Activated T-helper 1 cell treated with anti-CD3 and anti-CD28 coated beads, Interleukin-2, amount 50 U/mL, for 16 hours (primary cell): ENCODE data around the gene GUCY1A2.
"Not testable (repeated sequence)": the region's sequence is repeated elsewhere in the genome, so short reads cannot be mapped to it uniquely, and the experiment has no call there.

Experiments used
- DNase-seq, 2 donors: peaks; one replicate each; pipeline ENCODE4 v3.0.0-alpha.2; 2020; ENCODE audit warnings: low read depth in 1 of 2, low spot score in 1 of 2

The GUCY1A2 gene, protein sequence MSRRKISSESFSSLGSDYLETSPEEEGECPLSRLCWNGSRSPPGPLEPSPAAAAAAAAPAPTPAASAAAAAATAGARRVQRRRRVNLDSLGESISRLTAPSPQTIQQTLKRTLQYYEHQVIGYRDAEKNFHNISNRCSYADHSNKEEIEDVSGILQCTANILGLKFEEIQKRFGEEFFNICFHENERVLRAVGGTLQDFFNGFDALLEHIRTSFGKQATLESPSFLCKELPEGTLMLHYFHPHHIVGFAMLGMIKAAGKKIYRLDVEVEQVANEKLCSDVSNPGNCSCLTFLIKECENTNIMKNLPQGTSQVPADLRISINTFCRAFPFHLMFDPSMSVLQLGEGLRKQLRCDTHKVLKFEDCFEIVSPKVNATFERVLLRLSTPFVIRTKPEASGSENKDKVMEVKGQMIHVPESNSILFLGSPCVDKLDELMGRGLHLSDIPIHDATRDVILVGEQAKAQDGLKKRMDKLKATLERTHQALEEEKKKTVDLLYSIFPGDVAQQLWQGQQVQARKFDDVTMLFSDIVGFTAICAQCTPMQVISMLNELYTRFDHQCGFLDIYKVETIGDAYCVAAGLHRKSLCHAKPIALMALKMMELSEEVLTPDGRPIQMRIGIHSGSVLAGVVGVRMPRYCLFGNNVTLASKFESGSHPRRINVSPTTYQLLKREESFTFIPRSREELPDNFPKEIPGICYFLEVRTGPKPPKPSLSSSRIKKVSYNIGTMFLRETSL

GRCh38 chr11:107018219-107018901 is at the start of gene GUCY1A2:
Gene GUCY1A2 (minus strand): TSS chr11:107018476. CDS start chr11:107018055, 421 bp downstream.
- DNase-seq, result no peak

- no peak for DNase-seq
These were observed 36.1 kb upstream of the GUCY1A2 start for GRCh38 chr11:107054391-107054790.

DNA sequence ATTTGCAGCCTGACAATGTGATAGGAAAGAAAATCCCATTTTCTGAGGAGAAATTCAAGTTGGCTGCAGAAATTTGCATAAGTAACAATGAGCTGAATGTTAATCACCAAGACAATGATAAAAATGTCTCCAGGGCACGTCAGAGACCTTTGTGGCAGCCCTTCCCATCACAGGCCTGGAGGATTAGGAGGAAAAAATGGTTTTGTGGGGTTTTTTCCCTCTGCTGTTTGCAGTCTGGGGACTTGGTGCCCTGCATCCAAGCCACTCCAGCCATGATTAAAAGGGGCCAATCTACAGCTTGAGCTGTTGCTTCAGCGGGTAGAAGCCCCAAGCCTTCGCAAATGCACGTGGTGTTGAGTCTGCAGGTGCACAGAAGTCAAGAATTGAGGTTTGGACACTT is 33.1 kb upstream of the GUCY1A2 start:
- DNase-seq, result not testable (repeated sequence)

- not testable (repeated sequence) for DNase-seq
These were observed 32.6 kb upstream of the GUCY1A2 start for GRCh38 chr11:107050899-107051298.

DNA sequence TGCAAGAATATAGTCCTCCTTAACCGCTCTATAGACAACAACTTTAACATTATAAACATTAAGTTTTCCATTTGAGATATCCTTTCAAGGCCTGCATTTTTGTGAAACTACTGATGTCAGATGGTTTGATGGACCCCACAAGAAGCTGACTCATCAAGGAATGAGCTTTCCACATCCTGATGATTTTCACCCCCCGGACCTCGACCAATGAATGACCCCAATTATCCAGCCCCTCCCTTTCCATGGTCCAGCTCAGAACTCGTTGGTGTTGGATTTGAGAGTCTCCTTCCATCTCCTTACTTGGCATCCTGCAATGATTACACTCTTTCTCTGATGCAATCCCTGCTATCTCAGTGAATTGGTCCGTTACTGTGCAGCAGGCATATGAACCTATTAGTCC is 31.8 kb upstream of the GUCY1A2 start:
- no peak for DNase-seq

DNA sequence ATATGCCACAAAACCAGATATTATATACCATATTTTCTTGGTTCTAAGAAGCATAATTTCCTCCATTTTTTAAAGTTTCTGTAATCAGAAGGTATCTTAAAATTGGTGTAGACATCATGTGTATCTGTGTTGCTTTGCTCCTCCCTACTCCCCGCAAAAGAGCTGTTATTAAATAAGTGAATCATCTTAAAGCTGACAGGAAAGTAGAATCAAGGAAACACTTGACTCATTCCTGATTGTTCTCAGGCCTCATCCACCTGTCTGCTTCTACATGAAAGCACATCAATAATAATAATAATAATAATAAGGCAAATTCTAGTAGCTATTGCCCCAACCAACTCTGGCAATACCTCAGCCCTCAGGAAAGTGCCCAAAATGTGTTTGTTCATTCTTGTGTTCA is 26.2 kb upstream of the GUCY1A2 start:
- DNase-seq, result no peak

- no peak for DNase-seq
These were observed 25.1 kb upstream of the GUCY1A2 start for GRCh38 chr11:107043242-107044006.

DNA sequence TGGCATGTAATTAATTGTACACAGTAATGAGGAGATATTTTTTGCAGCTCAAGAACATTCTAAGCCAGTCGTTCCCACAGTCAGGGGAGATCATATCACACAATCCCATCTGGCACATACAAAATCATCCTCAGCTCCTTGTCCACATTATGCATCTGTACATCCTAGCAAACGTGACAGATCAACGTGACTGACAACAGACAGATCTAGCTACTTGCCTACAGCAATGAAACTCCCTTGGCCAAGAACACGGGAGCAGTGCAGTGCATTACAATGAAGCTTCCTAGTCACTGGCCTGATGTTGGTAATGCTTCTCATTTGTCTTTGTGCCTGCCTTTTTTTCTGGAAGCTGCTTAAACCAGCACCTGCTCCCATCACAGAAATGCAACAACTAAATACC is 24.5 kb upstream of the GUCY1A2 start:
- DNase-seq, result no peak

- no peak for DNase-seq
These were observed 22.8 kb upstream of the GUCY1A2 start for GRCh38 chr11:107041088-107041444.

- DNase-seq, result no peak
These were observed 22.3 kb upstream of the GUCY1A2 start for GRCh38 chr11:107040433-107041087.

GRCh38 chr11:107025673-107026072 is 7.4 kb upstream of the GUCY1A2 start:
- DNase-seq, result no peak

- DNase-seq, result no peak
These were observed 2.3 kb upstream of the GUCY1A2 start for GRCh38 chr11:107020594-107020993.

DNA sequence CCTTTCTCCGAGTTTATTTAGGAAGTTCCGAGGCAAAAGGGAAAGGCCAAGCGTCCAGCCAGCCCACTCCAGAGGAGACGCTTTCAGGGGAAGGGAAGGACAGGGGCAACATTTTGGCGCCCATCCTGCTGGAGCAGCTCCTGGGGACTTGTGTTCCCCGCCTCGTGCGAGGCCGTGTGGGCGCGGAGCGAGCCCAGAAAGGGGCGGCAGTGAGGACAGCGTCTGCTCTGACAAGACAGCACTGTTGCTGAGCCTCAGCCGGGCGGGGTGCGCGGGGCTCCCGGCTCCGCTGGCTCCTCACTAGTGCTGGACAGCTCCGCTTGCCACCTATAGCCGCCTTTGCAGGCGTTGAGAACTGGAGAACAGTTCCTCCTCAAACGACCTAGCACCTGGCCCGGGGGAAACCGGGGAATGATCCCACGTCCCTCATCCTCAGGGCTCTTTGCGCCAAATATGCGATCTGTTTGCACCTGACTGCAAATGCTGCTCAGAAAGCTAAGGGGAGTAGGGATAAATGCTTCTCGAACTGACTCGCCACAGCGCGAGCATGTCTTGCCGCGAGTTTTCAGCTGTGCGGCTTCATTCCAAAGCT is 722 bp upstream of the GUCY1A2 start:
- no peak for DNase-seq

GRCh38 chr11:107017433-107018218 is 650 bp downstream of the GUCY1A2 start:
- no peak for DNase-seq

DNA sequence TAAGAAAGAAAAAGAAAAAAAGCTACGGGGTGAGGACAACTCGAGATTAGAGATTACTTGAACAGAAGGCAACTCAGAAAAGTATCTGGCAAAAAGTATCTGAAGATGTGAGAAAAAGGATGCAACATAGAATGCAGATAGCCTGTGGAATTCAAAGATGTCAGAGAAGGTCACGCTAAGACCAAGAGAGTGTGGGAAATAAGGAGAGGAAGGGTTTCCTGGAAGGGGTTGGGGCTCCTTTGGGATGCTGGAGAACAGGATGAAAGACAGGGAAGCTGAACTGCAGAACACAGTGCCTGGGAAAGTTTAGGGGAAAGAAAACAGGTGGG is 1.2 kb downstream of the GUCY1A2 start:
- DNase-seq, result no peak

DNA sequence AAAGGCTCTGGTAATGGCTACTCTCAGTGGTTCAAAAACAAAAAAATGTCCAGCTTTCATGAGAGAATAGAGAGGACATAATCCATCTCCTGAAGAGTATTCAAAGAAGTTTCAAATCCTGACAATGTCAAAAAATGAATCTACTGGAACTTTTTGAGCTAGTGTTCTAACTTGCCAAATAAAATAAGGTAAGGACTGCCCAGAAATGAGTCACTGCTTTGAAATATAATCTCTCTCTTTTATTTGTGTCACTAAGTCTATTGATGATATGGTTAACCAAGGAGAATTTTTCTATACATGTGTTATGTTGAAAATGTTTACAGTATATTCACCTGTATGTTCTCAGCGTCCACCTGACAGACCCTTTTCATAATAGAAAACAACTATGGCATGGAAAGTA is 3.4 kb downstream of the GUCY1A2 start:
- DNase-seq, result no peak

- DNase-seq, result no peak
These were observed 6.3 kb downstream of the GUCY1A2 start for GRCh38 chr11:107011977-107012376.

DNA sequence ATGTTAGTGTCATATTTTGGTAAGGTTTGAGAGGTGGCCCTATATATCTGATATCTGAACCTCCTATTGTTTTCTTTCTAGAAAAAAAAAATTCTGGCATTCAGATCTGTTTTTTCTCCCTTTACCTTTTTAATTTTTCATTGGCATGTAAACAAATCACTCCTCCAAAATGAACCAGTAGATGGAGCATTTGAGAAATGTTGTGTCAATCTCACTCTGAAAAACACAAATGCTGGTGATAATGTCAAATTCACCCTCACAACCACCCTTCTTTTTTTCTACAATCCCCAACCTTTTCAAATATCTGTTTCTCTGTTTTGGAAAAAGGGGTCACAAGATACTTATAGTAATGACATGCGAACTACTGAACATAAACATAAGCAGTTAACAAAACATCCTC is 9.1 kb downstream of the GUCY1A2 start:
- no peak for DNase-seq

DNA sequence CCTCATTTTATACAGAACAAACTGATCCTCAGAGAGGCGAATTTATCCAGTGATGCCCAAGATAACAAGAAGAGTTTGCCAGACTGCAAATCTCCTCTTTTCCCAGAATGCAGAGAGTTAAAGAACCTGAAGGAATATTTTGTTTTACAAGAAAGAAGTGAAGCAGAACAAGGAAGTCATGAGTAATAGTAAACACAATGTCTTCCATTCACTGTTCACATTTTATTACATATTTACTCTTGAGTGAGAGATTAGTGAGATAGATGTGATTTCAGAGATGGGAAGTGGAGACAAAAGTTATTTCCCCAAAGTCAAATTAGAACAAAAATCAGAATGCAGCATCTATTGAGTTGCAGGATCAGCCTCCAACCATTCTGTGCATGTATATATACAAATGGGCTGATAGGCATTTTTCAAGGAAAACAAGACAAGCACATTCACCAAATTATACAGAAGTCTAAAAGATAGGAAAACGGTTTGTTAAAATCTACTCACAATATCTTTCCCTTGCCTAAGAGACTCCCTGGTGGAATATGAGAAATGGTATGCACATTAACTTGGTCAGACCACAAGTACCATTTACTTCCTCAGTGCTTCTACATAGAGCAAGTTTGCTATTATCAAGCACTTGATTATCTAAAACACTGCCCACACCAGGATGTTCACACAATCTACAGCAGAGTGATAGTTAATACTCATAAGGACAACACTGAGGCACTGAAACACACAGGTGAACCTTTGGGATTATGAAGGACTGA is 12.0 kb downstream of the GUCY1A2 start:
- no peak for DNase-seq
